ENCODE results near the gene GPR82. TPM values are rescaled to one million over a fixed set of nuclear protein-coding genes. Genes with fewer than 3 reads are reported as not detected.

The GPR82 gene
- total and polyA plus RNA-seq, 5 donors = 0.02 to 0.53 (median 0.31) TPM; not detected in 1

DNA sequence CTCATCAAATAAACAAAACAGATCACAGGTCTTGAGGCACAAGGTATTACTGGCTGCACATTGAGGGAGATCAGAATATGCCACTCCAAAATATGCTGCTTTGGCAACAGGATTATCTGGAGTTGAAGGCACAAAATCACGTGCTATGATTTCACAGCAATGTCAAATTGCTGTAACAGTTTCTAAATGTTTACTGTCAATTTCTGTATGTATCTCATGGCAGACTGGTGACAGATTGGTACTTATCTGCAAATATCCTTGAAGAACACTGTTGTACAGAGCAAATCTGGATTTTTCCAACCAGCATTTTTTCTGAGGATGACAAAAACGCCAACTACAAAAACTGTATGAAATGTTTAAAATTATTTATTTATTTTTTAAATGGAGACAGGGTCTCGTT lies 26.7 kb downstream of the GPR82 start:
- Histone ChIP-seq H3K4me1 (ENCODE audit: control insufficient read depth, insufficient read depth, low read length) (no peaks in the 10 kb centered on the region), H3K4me3 (ENCODE audit: low read length) (no peak overlapping the region), H3K9me3 (ENCODE audit: control insufficient read depth, low read length) (no peaks in the 10 kb centered on the region), H3K27ac (ENCODE audit: low read length) (no peak overlapping the region), H3K27me3 (ENCODE audit: control insufficient read depth, insufficient read depth) (no peaks in the 10 kb centered on the region)
- ATAC-seq (no peak), DNase-seq (no peak)
- intact Hi-C loops (cut with DNase I) = no loop called here
- WGBS = 77% methylated on average over 3 of the region's 3 CpGs

DNA sequence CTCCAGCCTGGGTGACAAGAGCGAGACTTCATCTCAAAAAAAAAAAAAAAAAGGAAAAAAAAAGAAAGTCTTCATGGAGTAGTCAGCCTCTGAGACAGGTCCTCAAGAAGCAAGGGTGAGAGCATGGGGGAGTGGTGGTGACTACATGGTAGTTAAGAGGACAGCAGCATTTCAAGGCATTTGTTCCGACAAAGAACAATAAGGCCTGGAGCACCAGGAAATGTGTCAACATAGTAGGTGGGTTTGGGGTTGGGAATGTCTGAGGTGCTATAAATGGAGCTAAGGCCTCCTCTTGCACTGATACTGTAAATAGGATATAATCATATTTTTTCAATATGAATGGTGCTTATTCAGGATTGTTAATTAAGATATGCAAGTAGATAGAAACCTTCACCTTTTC lies 34.4 kb downstream of the GPR82 start:
- DNase-seq (no peak), ATAC-seq (no peak)
- no peak overlapping the region for H3K27ac ChIP-seq (ENCODE audit: low read length)
- no peaks in the 10 kb centered on the region for H3K27me3 ChIP-seq (ENCODE audit: control insufficient read depth, insufficient read depth)
- no peak overlapping the region for H3K4me3 ChIP-seq (ENCODE audit: low read length)
- WGBS = 93% methylated on average over 2 of the region's 2 CpGs
- H3K9me3 ChIP-seq (ENCODE audit: control insufficient read depth, low read length) = no peaks in the 10 kb centered on the region
- intact Hi-C loops (cut with DNase I) = no loop called here
- H3K4me1 ChIP-seq (ENCODE audit: control insufficient read depth, insufficient read depth, low read length) = no peaks in the 10 kb centered on the region

- Histone ChIP-seq H3K4me3 (ENCODE audit: low read length) (no peak overlapping the region), H3K4me1 (ENCODE audit: control insufficient read depth, insufficient read depth, low read length) (no peaks in the 10 kb centered on the region), H3K27me3 (ENCODE audit: control insufficient read depth, insufficient read depth) (no peaks in the 10 kb centered on the region), H3K9me3 (ENCODE audit: control insufficient read depth, low read length) (no peaks in the 10 kb centered on the region), H3K27ac (ENCODE audit: low read length) (no peak overlapping the region)
- intact Hi-C loops (cut with DNase I) = no loop called here
- WGBS = 60% methylated on average over 3 of the region's 3 CpGs
- DNase-seq (no peak), ATAC-seq (no peak)
Measured at GRCh38 chrX:41759817-41760216, 35.8 kb downstream of the GPR82 start.

- DNase-seq (no peak), ATAC-seq (no peak)
- Histone ChIP-seq H3K27me3 (ENCODE audit: control insufficient read depth, insufficient read depth) (no peaks in the 10 kb centered on the region), H3K4me1 (ENCODE audit: control insufficient read depth, insufficient read depth, low read length) (no peaks in the 10 kb centered on the region), H3K9me3 (ENCODE audit: control insufficient read depth, low read length) (no peaks in the 10 kb centered on the region), H3K27ac (ENCODE audit: low read length) (no peak overlapping the region), H3K4me3 (ENCODE audit: low read length) (no peak overlapping the region)
- WGBS = 56% methylated on average over 3 of the region's 3 CpGs
- intact Hi-C loops (cut with DNase I) = no loop called here
Measured at GRCh38 chrX:41761169-41761568, 37.2 kb downstream of the GPR82 start.

- intact Hi-C loops (cut with DNase I) = no loop called here
- no peaks in the 10 kb centered on the region for H3K4me1 ChIP-seq (ENCODE audit: control insufficient read depth, insufficient read depth, low read length)
- no peaks in the 10 kb centered on the region for H3K27me3 ChIP-seq (ENCODE audit: control insufficient read depth, insufficient read depth)
- no peak for DNase-seq
- no peak overlapping the region for H3K4me3 ChIP-seq (ENCODE audit: low read length)
- ATAC-seq = no peak
- no peaks in the 10 kb centered on the region for H3K9me3 ChIP-seq (ENCODE audit: control insufficient read depth, low read length)
- H3K27ac ChIP-seq (ENCODE audit: low read length) = no peak overlapping the region
Measured at GRCh38 chrX:41761702-41762101, 37.7 kb downstream of the GPR82 start.

- no peaks in the 10 kb centered on the region for H3K4me1 ChIP-seq (ENCODE audit: control insufficient read depth, insufficient read depth, low read length)
- DNase-seq = no peak
- whole genome bisulfite sequencing = 27% methylated on average over 1 of the region's 1 CpG
- no peaks in the 10 kb centered on the region for H3K9me3 ChIP-seq (ENCODE audit: control insufficient read depth, low read length)
- H3K27ac ChIP-seq (ENCODE audit: low read length) = no peak overlapping the region
- no peak for ATAC-seq
- no peak overlapping the region for H3K4me3 ChIP-seq (ENCODE audit: low read length)
- intact Hi-C loops (cut with DNase I) = no loop called here
- no peaks in the 10 kb centered on the region for H3K27me3 ChIP-seq (ENCODE audit: control insufficient read depth, insufficient read depth)
Measured at GRCh38 chrX:41779030-41779564, 55.1 kb downstream of the GPR82 start.

Other genes with a start within 250 kb of the GPR82 start
- gene GPR34, start 35.2 kb upstream of the GPR82 start, total RNA-seq = 10 to 100 TPM in 2 of 4 donors, 1 to 10 TPM in 2; 5.9 to 10.2 (median 9.2) TPM
- gene GPR34, start 35.2 kb upstream of the GPR82 start, polyA plus RNA-seq = 1.5 TPM
- 10 to 100 TPM; 15.2 to 17.5 (median 17.1) TPM for gene CASK, start 199.4 kb downstream of the GPR82 start, total RNA-seq
- 3.3 TPM for gene CASK, start 199.4 kb downstream of the GPR82 start, polyA plus RNA-seq

Measured in right cardiac atrium (tissue), 5 donors.